A673 (cell line): Measurements from ENCODE around the gene TFDP1. TPM values are rescaled to one million over a fixed set of nuclear protein-coding genes. Genes with fewer than 3 reads are reported as not detected.

ENCODE experiments used
- BruUV-seq: library from RNA; stranded (reverse); fragments of 400-500 nt; replicated peaks from 2 replicates; lab custom pipeline; 2021; lab: Mats Ljungman, UMichigan
- CTCF ChIA-PET: fragments of 300-600 bp; sonication (Branson Sonifier 250); formaldehyde crosslinking; loops from one replicate; lab custom pipeline; 2022; ENCODE audit warnings: antibody characterized with exemption; lab: Charles Lee
- POLR2A ChIA-PET: fragments of 300-600 bp; sonication (Branson Sonifier 250); formaldehyde crosslinking; loops from one replicate; lab custom pipeline; 2022; ENCODE audit warnings: antibody characterized with exemption; ENCODE audit not compliant: low non-redundant PET; lab: Charles Lee
- DNase-seq: peaks from one replicate; pipeline ENCODE4 v3.0.0-alpha.2; 2015; ENCODE audit warnings: low spot score
- H3K27ac ChIP-seq: fragments of 200-600 bp; sonication (generic); 2 replicates; pipeline ENCODE4 v1.5.1; 2016; ENCODE audit warnings: mixed run types, low read depth, mild to moderate bottlenecking, mixed read lengths, antibody characterized with exemption, low read length; ENCODE audit not compliant: poor library complexity, severe bottlenecking
- H3K27me3 ChIP-seq: fragments of 200-600 bp; sonication (generic); replicated peaks from 2 replicates; pipeline ENCODE4 v1.6.1; 2017; ENCODE audit warnings: mixed run types, low read depth, mild to moderate bottlenecking, mixed read lengths, antibody characterized with exemption, low read length; ENCODE audit not compliant: insufficient read depth, poor library complexity
- H3K36me3 ChIP-seq: fragments of 200-600 bp; sonication (generic); 2 replicates; pipeline ENCODE4 v1.6.1; 2016; ENCODE audit warnings: mixed run types, mild to moderate bottlenecking, mixed read lengths, antibody characterized with exemption, low read length; ENCODE audit not compliant: insufficient read depth, poor library complexity, severe bottlenecking
- H3K4me1 ChIP-seq: fragments of 200-600 bp; sonication (generic); 2 replicates; pipeline ENCODE4 v1.6.1; 2017; ENCODE audit warnings: mixed run types, mild to moderate bottlenecking, mixed read lengths, antibody characterized with exemption, low read length; ENCODE audit not compliant: insufficient read depth, poor library complexity, severe bottlenecking
- H3K4me3 ChIP-seq: fragments of 200-600 bp; sonication (generic); 2 replicates; pipeline ENCODE4 v1.5.1; 2016; ENCODE audit warnings: low read depth, mixed run types, mild to moderate bottlenecking, mixed read lengths, low read length; ENCODE audit not compliant: poor library complexity, severe bottlenecking
- H3K9me3 ChIP-seq: fragments of 200-600 bp; sonication (generic); 2 replicates; pipeline ENCODE4 v1.6.1; 2016; ENCODE audit warnings: mixed run types, low read depth, mild to moderate bottlenecking, mixed read lengths, antibody characterized with exemption, low read length; ENCODE audit not compliant: poor library complexity, severe bottlenecking
- EZH2 ChIP-seq: fragments of 200-600 bp; sonication (generic); IDR thresholded peaks from 2 replicates; pipeline ENCODE4 v1.6.1; 2017; ENCODE audit warnings: borderline replicate concordance, low read depth, mild to moderate bottlenecking, mixed read lengths, antibody characterized with exemption, low read length; ENCODE audit not compliant: poor library complexity, severe bottlenecking
- intact Hi-C: fragments of 100-400 bp; cut with micrococcal nuclease; formaldehyde crosslinking; loops from one replicate; pipeline ENCODE4 v1.10.0; 2022; ENCODE audit not compliant: unreplicated experiment
- total RNA-seq: library from RNA; stranded (reverse); gene quantifications from 2 replicates; pipeline ENCODE4 v1.2.3, GENCODE V29; 2021
- TF ChIP-seq, protein P1 (sequence below): fragments of 300-800, 200-600 bp; sonication (generic); conservative IDR thresholded peaks from 2 replicates; pipeline ENCODE4 v1.5.1; 2017; ENCODE audit warnings: low read depth, mild to moderate bottlenecking, antibody characterized with exemption, low read length, moderate library complexity, mixed read lengths

TFDP1 gene
- total RNA-seq, 1 experiment from 2014 or later: 153 TPM

DNA sequence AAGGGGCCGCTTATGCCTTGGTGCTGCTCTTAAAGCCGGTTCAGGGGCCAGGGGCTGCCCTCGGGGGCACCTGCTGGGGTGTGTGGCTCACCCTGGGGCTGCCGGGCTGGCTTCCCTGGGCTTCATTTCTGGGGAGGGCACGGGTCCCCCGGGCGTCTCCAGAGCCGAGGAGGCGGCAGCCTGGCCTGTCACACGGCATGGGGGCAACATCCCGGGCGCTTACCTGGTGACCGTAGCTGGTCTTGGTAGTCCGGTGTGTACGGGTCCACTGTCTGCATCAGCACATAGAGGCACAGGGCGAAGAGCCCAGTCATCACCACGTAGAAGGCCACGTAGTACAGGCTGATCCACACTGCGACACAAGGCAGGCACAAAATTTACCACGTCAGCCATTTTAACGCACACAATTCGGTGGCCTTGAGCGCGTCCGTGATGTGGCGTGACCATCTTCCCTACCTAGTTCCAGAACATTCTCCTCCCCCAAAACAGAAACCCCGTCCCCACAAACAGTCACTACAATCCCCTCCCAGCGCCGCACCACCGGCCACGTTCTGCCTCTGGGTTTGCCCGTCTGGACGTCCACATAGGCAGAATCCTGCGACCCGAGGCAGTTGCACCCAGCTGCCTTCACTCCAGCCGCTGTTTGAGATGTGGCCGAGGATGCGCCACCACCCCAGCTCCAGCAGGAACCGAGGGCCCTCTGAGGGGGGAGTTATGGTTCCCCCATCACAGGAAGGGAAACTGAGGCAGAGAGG lies 70.2 kb downstream of the TFDP1 start:
- intact Hi-C loops: no loop called here
- Histone ChIP-seq H3K27ac (no peak overlapping the region), H3K36me3 (no peaks in the 10 kb centered on the region), H3K27me3 (no peaks in the 10 kb centered on the region), H3K9me3 (no peaks in the 10 kb centered on the region), H3K4me1 (peaks cover 14% of the 10 kb centered on the region), H3K4me3 (no peak overlapping the region)
- ChIA-PET CTCF (no interaction called here), POLR2A (no interaction called here)
- BruUV-seq: no TSS peak
- no peak for DNase-seq
- TF ChIP-seq, protein P1, sequence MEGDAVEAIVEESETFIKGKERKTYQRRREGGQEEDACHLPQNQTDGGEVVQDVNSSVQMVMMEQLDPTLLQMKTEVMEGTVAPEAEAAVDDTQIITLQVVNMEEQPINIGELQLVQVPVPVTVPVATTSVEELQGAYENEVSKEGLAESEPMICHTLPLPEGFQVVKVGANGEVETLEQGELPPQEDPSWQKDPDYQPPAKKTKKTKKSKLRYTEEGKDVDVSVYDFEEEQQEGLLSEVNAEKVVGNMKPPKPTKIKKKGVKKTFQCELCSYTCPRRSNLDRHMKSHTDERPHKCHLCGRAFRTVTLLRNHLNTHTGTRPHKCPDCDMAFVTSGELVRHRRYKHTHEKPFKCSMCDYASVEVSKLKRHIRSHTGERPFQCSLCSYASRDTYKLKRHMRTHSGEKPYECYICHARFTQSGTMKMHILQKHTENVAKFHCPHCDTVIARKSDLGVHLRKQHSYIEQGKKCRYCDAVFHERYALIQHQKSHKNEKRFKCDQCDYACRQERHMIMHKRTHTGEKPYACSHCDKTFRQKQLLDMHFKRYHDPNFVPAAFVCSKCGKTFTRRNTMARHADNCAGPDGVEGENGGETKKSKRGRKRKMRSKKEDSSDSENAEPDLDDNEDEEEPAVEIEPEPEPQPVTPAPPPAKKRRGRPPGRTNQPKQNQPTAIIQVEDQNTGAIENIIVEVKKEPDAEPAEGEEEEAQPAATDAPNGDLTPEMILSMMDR: no peak
- no peak for TF ChIP-seq EZH2

DNA sequence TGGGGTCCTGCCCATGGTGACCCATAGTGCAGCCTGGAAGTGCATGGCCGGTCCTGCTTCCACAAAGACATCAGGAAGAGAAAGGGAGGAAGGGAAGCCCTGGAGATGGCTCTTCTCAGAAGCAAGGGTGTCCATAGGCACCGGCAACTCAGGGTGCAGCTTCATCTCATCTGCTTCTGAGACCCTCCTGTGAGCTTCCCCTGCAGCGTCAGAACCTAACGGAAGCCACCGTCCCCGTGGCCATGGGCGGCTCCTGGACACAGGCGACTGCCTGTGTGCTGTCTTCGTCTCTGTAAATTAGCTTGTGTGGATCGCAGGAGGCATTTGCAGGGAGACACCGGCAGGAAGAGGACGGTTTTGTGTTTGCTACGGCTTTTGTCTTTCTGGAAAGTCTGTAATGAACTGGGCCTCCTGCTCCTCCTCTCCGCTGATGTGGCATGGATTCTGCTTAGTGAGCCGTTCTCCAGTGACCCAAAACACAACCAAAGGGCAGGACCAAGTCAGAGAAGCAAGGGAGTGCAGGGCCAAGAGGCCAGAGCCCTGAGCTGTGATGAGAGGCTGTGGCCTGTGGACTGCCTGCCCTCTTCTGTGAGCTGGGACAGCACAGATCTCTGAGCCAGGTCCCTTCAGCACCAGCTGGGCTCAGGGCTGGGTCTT lies 70.9 kb downstream of the TFDP1 start:
- POLR2A ChIA-PET: no interaction called here
- no peaks in the 10 kb centered on the region for H3K27me3 ChIP-seq
- H3K4me1 ChIP-seq: peaks cover 14% of the 10 kb centered on the region
- intact Hi-C loops: no loop called here
- BruUV-seq: no TSS peak
- CTCF ChIA-PET: no interaction called here
- no peaks in the 10 kb centered on the region for H3K9me3 ChIP-seq
- TF ChIP-seq, protein P1: no peak
- no peaks in the 10 kb centered on the region for H3K36me3 ChIP-seq
- H3K4me3 ChIP-seq: no peak overlapping the region
- DNase-seq: no peak
- no peak overlapping the region for H3K27ac ChIP-seq

DNA sequence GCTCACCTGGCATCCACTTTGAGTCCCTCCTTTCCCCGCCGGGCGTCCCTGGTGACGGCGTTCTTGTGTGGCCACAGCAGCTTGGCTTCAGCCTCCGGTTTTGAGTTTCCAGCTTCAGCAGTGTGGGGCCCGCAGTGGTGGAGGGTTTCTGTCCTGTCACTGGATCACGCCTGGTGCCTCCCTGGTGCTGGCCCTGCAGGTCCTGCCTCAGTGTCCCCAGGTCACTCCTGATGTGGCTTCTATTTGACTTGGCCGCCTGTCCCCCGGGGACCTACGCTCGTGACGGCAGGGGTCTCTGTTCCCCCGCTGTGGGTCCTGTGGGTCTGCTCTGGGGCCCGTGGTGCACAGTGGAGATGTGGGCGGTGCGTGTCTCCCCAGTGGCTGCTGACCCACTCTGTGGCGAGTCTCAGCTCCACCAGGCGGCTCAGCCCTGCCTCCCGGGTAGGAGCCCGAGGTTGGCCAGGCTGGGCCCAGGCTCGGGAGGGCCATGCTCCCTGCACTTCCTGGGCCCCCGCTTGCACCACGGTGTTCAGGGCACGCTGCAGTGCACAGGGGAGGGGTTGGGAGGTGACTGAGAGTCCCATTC lies 71.5 kb downstream of the TFDP1 start:
- CTCF ChIA-PET: no interaction called here
- BruUV-seq: no TSS peak
- Histone ChIP-seq H3K27me3 (no peaks in the 10 kb centered on the region), H3K9me3 (peaks cover 2% of the 10 kb centered on the region), H3K27ac (no peak overlapping the region), H3K4me1 (peaks cover 14% of the 10 kb centered on the region), H3K36me3 (no peaks in the 10 kb centered on the region), H3K4me3 (no peak overlapping the region)
- no peak for TF ChIP-seq EZH2
- TF ChIP-seq, protein P1: no peak
- POLR2A ChIA-PET: no interaction called here
- intact Hi-C loops: no loop called here
- no peak for DNase-seq
